GM12878 (cell line): Measurements from ENCODE around the gene ADGRF1. TPM values are rescaled to one million over a fixed set of nuclear protein-coding genes. Genes with fewer than 3 reads are reported as not detected.

ENCODE experiments used
- ATAC-seq: fragments of 200-7000 bp; cut with Tn5 transposase; 3 replicates; pipeline ENCODE4 v1.9.1; 2020; ENCODE audit warnings: mild to moderate bottlenecking, moderate library complexity
- BruUV-seq: library from RNA; stranded (reverse); fragments of 400-500 nt; replicated peaks from 2 replicates; lab custom pipeline; 2021; lab: Mats Ljungman, UMichigan
- CTCF ChIA-PET: fragments of 300-600 bp; sonication (Branson Sonifier 250); formaldehyde crosslinking; extraction: SDS; loops from one replicate; lab custom pipeline; 2021; ENCODE audit warnings: inconsistent platforms; lab: Yijun Ruan, JAX
- POLR2A ChIA-PET: fragments of 350-600 bp; formaldehyde crosslinking; extraction: SDS; loops from one replicate; lab custom pipeline; 2021; ENCODE audit warnings: inconsistent platforms; lab: Charles Lee
- RAD21 ChIA-PET: fragments of 300-600 bp; sonication (Branson Sonifier 250); formaldehyde crosslinking; loops from one replicate; lab custom pipeline; 2023; ENCODE audit warnings: antibody characterized with exemption; ENCODE audit not compliant: unreplicated experiment; lab: Charles Lee
- SMC1A ChIA-PET: fragments of 300-600 bp; sonication (Branson Sonifier 250); formaldehyde crosslinking; loops from one replicate; lab custom pipeline; 2023; ENCODE audit not compliant: unreplicated experiment, uncharacterized antibody; lab: Charles Lee
- DNase-seq: peaks from one replicate; pipeline ENCODE4 v3.0.0-alpha.2; 2011; ENCODE audit warnings: low read depth, low spot score
- FAIRE-seq: peaks from 3 replicates; lab custom pipeline; 2011; peaks lifted over from hg19 to GRCh38; lab: Jason Lieb, UNC
- H2AFZ ChIP-seq: 2 replicates; pipeline ENCODE4 v1.6.0; 2011; ENCODE audit warnings: low read depth, low read length, control low read depth; ENCODE audit not compliant: control insufficient read depth
- H3K27ac ChIP-seq: 2 replicates; pipeline ENCODE4 v1.5.1; 2011; ENCODE audit warnings: control low read depth; ENCODE audit not compliant: control insufficient read depth, insufficient read depth
- H3K27me3 ChIP-seq, 2 experiments: replicated peaks in 1 of 2; 2 replicates each; pipeline versions ENCODE4 v1.6.0 to v1.6.1; 2011; ENCODE audit warnings: low read length in 1 of 2; ENCODE audit not compliant: control insufficient read depth in 2 of 2, insufficient read depth in 2 of 2
- H3K36me3 ChIP-seq, 2 experiments: 2 replicates each; pipeline ENCODE4 v1.5.1; 2011; ENCODE audit warnings: low read length in 1 of 2; ENCODE audit not compliant: control insufficient read depth in 2 of 2, insufficient read depth in 2 of 2
- H3K4me1 ChIP-seq: 2 replicates; pipeline ENCODE4 v1.6.1; 2011; ENCODE audit warnings: mild to moderate bottlenecking, low read length, moderate library complexity, mixed read lengths; ENCODE audit not compliant: control insufficient read depth, insufficient read depth
- H3K4me2 ChIP-seq: 2 replicates; pipeline ENCODE4 v1.6.0; 2011; ENCODE audit warnings: control low read depth; ENCODE audit not compliant: control insufficient read depth, insufficient read depth
- H3K4me3 ChIP-seq: fragments of 200-600 bp; sonication (generic); 2 replicates; pipeline ENCODE4 v1.5.1; 2016
- H3K79me2 ChIP-seq: 2 replicates; pipeline ENCODE4 v1.6.0; 2011; ENCODE audit warnings: low read length; ENCODE audit not compliant: control insufficient read depth, insufficient read depth
- H3K9ac ChIP-seq: 2 replicates; pipeline ENCODE4 v1.8.0; 2011; ENCODE audit warnings: low read length, control low read depth, mixed read lengths; ENCODE audit not compliant: control insufficient read depth, insufficient read depth
- H3K9me3 ChIP-seq: replicated peaks from 3 replicates; pipeline ENCODE4 v1.5.1; 2011; ENCODE audit warnings: mild to moderate bottlenecking, low read length; ENCODE audit not compliant: control insufficient read depth, insufficient read depth
- H4K20me1 ChIP-seq: 2 replicates; pipeline ENCODE4 v1.6.0; 2011; ENCODE audit not compliant: control insufficient read depth, insufficient read depth
- ESRRA ChIP-seq: IDR thresholded peaks from 2 replicates; pipeline ENCODE4 v1.6.1; 2012; ENCODE audit warnings: mild to moderate bottlenecking, low read length, improper control_type of control experiment
- RFX5 ChIP-seq: IDR thresholded peaks from 2 replicates; pipeline ENCODE4 v1.6.1; 2011; ENCODE audit warnings: low read depth, low read length, improper control_type of control experiment
- STAT3 ChIP-seq: IDR thresholded peaks from 2 replicates; pipeline ENCODE4 v1.6.1; 2011; ENCODE audit warnings: low read depth, low read length, improper control_type of control experiment
- TBL1XR1 ChIP-seq: IDR thresholded peaks from 2 replicates; pipeline ENCODE4 v1.6.1; 2012; ENCODE audit warnings: low read depth, low read length, improper control_type of control experiment
- YY1 ChIP-seq: IDR thresholded peaks from 2 replicates; pipeline ENCODE4 v1.6.1; 2011; ENCODE audit warnings: low read depth, mild to moderate bottlenecking, low read length
- WGBS: methylation state at CpG from one replicate; pipeline ENCODE4 v1.1.6; 2016; ENCODE audit warnings: low lambda C conversion rate; ENCODE audit not compliant: insufficient replicate concordance, insufficient coverage; ENCODE audit errors: missing lambda C conversion rate; 5-methylcytosine and 5-hydroxymethylcytosine counted together
- in situ Hi-C: fragments of 300-500 bp; cut with MboI; formaldehyde crosslinking; loops from 9 replicates; pipeline ENCODE4 v1.14.3; 2018; ENCODE audit warnings: mixed read lengths
- intact Hi-C: fragments of 100-400 bp; cut with micrococcal nuclease; formaldehyde crosslinking; loops from one replicate; pipeline ENCODE4 v1.14.2; 2022; ENCODE audit not compliant: unreplicated experiment
- polyA plus RNA-seq, 11 experiments: library from polyadenylated mRNA; depleted of rRNA in 4 of 11; unstranded in 6 of 11; stranded (reverse) in 5 of 11; fragments of >200 nt; fragmentation: Nextera tagmentation in 4 of 11; fragmentation: Illumina TruSeq in 1 of 11; extraction: Ambion mirVana in 4 of 11; extraction: Trizol in 1 of 11; gene quantifications; 1 replicate in 1 of 11; 2 replicates in 10 of 11; pipeline versions ENCODE4 v1.2.1 to v1.2.3, GENCODE V29; 2011 to 2016; ENCODE audit warnings: inconsistent platforms in 2 of 11, missing spikeins in 2 of 11, low read depth in 1 of 11
- total RNA-seq, 4 experiments: library from RNA; depleted of rRNA in 3 of 4; stranded (reverse); fragments of >200 nt in 3 of 4; fragmentation: Illumina TruSeq in 1 of 4; extraction: Trizol in 1 of 4; gene quantifications; 2 replicates each; pipeline versions ENCODE4 v1.2.1 to v1.2.3, GENCODE V29; 2013 to 2021
- TF ChIP-seq, protein P1 (sequence below): fragments of 450-650 bp; IDR thresholded peaks from 2 replicates; pipeline ENCODE4 v1.6.1; 2016; ENCODE audit warnings: mild to moderate bottlenecking, moderate library complexity, borderline replicate concordance

The ADGRF1 gene
- total and polyA plus RNA-seq, 10 of the 15 experiments (the other 5 are each of a cell fraction or from before 2014, with no cell fraction given): 0.05 TPM; not detected in 9

DNA sequence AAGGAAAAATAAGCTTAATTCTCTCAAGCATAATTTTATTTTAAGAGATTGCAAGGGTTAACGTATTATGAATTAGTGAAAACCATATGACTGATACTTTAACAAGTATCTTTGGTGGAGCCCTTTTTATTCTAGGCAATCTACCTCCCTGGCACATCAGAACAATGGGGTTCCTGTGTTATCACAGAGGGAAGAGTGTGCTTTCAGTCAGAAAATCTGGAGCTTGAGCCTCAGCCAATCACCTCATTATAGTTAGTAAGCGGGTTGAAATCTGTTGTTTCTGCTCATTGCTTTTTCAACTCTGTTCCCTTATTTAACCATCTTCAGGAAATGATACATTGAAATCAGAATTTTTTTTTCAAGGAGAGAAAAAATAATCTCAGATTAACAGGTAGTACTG is 391 bp downstream of the ADGRF1 start (continued):
- TF ChIP-seq, protein P1, sequence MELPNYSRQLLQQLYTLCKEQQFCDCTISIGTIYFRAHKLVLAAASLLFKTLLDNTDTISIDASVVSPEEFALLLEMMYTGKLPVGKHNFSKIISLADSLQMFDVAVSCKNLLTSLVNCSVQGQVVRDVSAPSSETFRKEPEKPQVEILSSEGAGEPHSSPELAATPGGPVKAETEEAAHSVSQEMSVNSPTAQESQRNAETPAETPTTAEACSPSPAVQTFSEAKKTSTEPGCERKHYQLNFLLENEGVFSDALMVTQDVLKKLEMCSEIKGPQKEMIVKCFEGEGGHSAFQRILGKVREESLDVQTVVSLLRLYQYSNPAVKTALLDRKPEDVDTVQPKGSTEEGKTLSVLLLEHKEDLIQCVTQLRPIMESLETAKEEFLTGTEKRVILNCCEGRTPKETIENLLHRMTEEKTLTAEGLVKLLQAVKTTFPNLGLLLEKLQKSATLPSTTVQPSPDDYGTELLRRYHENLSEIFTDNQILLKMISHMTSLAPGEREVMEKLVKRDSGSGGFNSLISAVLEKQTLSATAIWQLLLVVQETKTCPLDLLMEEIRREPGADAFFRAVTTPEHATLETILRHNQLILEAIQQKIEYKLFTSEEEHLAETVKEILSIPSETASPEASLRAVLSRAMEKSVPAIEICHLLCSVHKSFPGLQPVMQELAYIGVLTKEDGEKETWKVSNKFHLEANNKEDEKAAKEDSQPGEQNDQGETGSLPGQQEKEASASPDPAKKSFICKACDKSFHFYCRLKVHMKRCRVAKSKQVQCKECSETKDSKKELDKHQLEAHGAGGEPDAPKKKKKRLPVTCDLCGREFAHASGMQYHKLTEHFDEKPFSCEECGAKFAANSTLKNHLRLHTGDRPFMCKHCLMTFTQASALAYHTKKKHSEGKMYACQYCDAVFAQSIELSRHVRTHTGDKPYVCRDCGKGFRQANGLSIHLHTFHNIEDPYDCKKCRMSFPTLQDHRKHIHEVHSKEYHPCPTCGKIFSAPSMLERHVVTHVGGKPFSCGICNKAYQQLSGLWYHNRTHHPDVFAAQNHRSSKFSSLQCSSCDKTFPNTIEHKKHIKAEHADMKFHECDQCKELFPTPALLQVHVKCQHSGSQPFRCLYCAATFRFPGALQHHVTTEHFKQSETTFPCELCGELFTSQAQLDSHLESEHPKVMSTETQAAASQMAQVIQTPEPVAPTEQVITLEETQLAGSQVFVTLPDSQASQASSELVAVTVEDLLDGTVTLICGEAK: no peak
- TF ChIP-seq RFX5 (no peak), YY1 (no peak)

- Histone ChIP-seq H3K36me3 (no peaks in the 10 kb centered on the region), H3K27ac (no peak overlapping the region), H3K9ac (no peak overlapping the region), H3K4me3 (no peak overlapping the region), H2AFZ (no peak overlapping the region), H3K79me2 (no peaks in the 10 kb centered on the region), H3K4me1 (no peaks in the 10 kb centered on the region), H3K4me2 (no peak overlapping the region), H3K9me3 (no peaks in the 10 kb centered on the region), H3K27me3 (no peaks in the 10 kb centered on the region), H4K20me1 (no peaks in the 10 kb centered on the region)
- intact Hi-C loops: no loop called here
- SMC1A ChIA-PET: no interaction called here
- RAD21 ChIA-PET: no interaction called here
- POLR2A ChIA-PET: no interaction called here
- no peak for DNase-seq
- in situ Hi-C loops: no loop called here
- no peak for ATAC-seq
- CTCF ChIA-PET: interaction anchor here (1.3 to 2.5 kb wide), 2 partner anchors 9 to 11 kb away, joined by 6 to 11 read pairs; no protein-coding TSS in a partner anchor
- BruUV-seq: no TSS peak
- TF ChIP-seq TBL1XR1 (no peak), STAT3 (no peak), ESRRA (no peak), YY1 (no peak)
- no peak for FAIRE-seq
- 32% methylated on average over 6 of the region's 6 CpGs for WGBS
These were observed 7.2 kb downstream of the ADGRF1 start for GRCh38 chr6:47034926-47035325.
